Stimulated activated naive CD4-positive, alpha-beta T cell (primary cell): Measurements from ENCODE around the gene UST.
A peak's percentile ranks its signal among the peaks of the same experiment; 100 is the strongest.

ENCODE experiments used
- DNase-seq, 6 experiments: peaks; one replicate each; lab custom pipeline; 2025; lab: John Stamatoyannopoulos, UW

Gene UST, protein sequence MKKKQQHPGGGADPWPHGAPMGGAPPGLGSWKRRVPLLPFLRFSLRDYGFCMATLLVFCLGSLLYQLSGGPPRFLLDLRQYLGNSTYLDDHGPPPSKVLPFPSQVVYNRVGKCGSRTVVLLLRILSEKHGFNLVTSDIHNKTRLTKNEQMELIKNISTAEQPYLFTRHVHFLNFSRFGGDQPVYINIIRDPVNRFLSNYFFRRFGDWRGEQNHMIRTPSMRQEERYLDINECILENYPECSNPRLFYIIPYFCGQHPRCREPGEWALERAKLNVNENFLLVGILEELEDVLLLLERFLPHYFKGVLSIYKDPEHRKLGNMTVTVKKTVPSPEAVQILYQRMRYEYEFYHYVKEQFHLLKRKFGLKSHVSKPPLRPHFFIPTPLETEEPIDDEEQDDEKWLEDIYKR

DNA sequence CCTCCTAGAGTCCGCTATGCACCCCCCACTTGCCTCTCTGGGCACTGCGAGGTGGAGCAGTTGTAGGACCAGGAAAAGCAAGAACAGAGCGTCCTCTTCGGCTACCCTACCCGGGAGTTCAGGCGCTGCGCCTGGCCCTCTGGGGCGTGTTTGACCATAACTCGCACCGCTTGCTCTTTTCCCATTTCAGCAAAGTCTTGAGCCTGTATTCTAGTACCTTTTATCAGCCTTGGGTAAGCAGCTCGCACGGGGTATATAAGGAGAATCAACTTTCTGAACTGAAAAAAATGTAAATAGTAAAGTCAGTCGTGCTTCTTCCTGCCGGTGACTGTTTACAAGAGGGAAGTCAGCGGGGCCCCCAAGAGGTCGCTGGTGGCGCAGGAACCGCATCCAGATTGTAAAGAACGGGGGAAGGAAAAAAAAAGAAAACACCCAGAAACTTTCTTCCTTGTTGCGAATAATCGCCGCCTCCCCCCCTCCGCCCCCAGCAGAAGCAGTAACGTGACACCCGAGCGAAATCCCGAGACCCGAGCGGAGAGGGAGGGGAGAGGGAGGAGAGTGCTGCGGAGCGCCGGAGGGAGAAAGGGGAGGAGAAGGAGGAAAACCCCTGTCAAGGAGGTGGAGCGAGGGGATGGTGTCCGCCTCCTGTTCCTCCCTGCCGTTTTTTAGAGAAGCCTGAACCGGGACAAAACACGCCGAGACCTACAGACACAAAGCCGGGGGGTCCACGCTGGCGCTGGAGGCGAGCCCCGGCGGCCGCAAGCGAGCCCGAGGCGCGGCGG is at the start of gene UST:
Gene UST, plus strand, starts transcription at position 668 of the 782 bp plus-strand sequence. CDS start 401 bp downstream, outside the sequence.
- DNase-seq = peak in 3 of 6 experiments; percentile 19 to 47 (median 27)

DNA sequence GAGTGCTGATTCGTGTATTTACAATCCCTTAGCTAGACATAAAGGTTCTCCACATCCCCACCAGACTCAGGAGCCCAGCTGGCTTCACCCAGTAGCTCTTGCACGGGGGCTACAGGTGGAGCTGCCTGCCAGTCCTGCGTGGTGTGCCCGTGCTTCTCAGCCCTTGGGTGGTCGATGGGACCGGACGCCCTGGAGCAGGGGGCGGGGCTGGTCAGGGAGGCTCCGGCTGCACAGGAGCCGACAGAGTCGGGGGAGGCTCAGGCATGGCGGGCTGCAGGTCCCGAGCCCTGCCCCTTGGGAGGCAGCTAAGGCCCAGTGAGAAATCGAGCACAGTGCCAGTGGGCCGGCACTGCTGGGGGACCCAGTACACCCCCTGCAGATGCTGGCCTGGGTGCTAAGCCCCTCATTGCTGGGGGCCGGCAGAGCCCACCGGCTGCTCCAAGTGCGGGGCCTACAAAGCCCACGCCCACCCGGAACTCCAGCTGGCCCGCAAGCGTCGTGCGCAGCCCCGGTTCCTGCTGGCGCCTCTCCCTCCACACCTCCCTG is 48.9 kb upstream of the UST start:
- DNase-seq = no peak

DNA sequence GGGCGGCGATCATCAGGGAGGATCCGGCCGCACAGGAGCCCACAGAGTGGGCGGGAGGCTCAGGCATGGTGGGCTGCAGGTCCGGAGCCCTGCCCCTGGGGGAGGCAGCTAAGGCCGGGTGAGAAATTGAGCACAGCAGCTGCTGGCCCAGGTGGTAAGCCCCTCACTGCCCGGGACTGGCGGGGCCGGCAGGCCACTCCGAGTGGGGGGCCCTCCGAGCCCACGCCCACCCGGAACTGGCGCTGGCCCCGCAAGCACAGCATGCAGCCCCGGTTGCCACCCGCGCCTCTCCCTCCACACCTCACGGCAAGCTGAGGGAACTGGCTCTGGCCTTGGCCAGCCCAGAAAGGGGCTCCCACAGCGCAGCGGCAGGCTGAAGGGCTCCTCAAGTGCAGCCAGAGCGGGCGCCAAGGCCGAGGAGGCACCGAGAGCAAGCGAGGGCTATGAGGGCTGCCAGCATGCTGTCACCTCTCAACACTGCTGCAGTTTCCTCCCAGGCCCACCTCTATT is 48.1 kb upstream of the UST start:
- DNase-seq = no peak

DNA sequence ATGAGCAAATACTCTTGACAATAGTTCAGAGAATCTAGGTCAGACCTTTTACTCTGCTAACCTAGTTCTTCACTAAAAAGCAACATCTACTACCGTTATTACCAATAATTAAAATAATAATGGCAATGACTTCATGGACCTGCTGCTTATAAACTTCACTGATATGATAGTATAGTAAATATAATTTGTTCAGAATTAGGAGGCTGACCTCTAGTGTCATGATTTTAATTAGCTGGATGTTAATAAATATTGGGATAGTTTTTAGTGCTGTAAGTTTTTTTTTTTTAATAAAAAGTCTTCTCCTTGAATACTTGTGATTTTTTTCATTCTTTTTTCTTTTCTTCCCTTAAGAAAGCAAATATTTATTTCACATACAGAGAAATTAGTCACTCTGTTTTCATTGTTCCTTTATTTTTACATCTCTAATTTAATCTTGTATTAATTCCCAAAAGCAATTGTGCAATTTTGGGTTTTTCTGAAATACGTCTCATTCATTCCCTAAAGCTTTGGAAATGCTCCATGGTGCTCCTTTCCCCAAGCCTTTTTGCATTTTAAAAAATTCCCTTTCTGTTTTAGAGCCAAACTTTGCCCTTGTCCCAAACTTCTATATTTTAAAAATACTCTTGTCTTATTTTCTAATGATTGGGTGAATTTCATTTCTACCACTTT is 46.6 kb upstream of the UST start:
- DNase-seq = no peak

DNA sequence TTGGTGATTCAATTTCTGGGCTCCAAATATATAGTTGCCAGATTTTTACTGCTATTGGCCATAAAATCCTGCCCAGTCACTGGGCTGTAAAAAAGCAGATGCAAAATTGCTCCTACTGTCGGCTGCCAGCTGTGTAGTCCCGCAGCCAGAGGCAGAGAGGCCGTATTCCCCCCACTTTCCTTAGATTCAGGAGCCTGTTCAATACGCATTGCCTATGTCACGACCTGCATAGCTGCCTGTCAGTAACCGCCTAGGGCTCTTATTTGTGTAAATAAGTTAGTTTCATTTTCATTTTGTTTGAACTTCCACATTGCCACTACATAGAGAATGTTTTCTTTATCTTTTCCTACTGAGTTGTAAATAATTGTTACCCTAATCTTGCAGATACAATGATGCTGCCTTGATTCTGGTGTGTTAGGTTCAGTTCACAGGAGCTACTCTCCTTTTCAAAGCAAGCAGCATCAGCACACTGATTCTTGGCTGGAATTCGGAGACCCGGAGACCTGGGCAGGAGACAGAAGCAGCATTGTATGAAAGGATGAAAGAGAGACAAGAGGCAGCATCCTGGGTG is 46.0 kb upstream of the UST start:
- no peak for DNase-seq

DNA sequence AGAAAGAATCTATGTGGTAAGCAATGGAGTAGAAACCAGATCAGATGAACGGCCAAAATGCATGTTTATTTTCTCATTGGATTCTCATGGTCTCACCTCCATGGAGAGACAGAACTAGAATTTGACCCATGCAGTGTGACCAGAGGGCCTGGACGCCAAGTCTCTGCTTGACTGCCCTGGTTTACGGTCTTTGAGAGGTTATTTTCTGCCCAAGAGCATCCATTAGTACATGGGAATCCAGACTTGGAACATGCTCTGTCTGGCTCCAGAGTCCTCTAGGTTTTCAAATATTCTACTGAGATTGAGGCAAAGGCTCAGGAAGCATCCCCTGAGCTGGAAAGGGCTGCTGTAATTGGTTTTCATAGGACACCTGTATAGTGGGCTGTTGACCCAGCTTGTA is 45.5 kb upstream of the UST start:
- DNase-seq = no peak

DNA sequence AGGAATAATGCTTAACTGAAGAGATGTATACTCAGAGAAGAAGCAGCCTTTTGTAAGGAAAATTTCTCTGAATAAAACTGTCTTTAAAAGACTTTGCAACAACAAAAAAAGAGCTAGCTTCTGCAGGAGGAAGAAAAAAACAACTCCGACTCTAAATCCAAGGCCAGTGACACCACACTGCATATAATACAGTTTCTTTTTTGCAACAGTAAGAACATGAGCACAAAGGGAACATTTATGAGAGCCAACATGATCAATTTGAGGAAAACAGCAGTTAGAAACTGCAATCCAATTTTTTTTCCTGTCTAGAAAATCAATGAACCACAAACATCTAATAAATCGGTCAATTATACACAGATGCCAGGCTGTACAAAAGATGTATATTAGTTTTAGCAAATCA is 42.9 kb upstream of the UST start:
- DNase-seq = no peak

DNA sequence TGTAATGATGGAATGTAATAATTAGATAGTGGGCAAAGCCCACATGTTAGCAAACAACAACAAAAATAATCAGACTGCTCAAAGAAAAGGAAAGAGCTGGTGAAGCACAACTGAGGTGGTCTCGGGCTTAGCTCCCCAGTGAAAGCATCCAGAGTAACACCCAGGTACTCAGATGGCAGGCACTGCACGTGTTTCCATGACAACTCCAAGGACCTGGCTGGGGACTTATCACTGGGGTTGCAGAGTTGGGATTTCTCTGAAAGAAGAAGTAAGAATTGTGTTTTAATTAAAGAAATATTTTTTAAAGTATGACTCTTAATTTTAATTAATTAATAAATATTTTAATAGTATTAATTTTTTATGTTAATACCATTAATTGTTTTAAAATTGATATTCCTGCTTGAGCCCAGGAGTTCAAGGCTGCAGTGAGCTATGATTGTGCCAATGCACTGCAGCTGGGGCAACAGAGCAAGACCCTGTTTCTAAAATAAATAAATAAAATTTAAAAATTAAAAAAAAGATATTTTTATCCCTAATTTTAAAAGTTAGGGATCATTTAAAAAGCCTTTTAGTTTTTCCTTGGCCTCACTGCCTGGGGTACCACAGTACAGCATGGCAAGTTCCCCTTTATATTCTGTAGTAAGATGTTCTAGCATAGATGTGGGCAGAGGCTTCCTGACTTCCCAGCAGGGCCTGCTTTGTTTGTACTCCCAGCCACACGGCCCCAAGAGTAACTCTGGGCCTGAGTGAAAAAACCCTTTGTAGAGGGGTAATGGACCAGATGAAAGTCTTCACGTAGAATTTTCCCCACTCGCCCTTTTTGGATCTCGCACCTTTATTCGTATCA is 42.2 kb upstream of the UST start:
- no peak for DNase-seq

DNA sequence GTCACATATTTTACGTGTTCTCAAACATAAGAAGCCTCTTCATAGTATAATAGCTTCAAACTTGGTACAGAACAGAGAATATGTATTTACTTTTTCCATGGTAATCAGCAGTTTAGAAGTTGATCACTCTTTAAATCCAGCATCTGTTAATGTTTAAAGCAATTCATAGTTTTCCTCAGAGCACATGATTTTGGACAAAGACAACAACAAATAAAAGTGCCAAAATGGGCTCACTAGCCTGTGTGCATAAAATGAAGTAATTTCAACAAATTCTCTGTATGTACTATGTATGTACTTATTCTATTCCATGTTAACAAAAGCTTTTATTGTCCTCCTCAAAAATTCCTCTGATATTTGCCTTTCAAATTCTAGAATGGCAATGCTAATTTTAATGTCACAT is 38.1 kb upstream of the UST start:
- no peak for DNase-seq

DNA sequence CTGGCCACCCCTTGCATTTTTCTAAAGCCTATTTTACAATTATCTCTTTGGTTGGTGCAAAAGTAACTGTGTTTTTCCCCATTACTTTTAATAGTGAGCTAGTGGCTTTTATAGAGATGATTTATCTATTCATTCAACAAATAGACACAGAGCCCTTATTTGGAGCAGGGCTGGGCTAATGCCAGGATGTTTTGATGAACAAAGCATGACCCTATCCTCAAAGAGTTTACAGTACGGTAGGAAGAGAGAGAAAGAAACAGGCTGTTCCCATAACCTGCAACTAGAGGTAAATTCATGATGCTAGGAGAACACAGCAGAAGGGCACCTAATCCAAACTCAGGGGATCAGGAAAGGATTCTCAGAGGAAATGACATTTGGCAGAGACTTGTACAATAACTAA is 37.3 kb upstream of the UST start:
- no peak for DNase-seq

DNA sequence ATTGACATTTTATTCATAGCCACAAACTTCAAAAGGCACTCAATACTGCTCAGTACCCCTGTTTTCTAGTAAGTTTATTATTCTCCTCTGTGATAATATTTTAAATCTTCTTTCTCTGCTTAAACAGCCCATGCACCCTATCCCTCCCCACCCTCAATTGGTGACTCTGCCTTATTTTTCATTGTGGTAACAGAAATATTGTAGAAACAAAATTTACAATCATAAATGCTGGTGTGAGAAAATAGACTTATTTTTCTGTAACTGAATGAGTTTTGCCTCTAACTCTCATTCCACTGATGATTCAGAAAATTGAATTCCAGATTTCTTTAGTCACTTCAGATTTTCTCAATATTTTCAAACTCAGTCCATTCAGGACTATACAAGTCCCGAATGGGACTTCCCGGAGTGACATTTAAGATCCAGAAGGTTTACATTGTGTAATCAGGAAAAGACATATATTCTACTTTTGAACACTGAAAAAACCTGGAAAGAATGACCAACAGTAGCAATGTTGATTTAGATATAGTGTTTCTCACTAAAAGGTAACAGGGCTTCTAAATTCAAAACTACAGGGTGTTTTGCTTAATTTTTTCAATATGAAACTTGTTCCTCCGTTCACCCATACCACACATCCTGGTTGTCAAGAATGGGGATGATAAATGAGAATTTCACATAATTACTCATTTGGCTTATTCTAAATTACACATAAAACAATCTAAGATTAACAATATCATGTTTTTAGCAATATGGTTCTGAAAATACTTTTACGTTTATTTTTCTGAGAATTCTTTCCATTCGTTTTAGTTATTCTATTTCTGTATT is 34.8 kb upstream of the UST start:
- DNase-seq = no peak

DNA sequence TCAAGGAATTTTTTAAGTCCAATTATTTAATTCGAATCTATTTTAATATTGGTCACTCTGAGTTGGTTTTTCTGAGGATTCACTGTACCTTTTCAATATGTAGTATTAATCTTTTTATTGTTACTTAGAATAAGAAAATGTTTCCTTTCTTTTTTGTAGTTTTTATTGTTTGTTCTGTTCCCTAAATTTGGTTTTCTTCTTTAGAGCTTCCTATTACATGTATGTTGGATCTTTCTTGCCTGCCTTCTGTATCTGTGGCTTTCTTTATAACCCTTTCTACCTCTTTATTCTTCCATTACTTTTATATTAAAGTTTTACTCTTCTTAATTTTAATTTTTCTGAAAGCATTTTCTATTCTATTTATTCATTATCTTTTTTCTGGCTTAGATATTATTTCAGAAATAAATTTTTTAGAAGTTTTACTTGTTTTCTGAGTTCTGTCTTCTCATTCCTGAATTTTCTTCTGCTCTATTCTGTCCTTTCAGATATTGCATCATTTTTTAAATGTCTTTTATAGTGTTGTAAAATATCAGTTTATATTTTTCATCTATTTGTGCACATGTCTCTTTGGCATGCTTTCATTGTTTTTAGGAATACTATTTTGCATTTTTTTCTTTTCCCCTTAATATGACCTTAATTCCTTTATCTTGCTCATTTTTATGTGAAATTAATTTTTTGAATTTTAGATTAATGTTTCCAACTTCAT is 33.6 kb upstream of the UST start:
- DNase-seq = no peak

DNA sequence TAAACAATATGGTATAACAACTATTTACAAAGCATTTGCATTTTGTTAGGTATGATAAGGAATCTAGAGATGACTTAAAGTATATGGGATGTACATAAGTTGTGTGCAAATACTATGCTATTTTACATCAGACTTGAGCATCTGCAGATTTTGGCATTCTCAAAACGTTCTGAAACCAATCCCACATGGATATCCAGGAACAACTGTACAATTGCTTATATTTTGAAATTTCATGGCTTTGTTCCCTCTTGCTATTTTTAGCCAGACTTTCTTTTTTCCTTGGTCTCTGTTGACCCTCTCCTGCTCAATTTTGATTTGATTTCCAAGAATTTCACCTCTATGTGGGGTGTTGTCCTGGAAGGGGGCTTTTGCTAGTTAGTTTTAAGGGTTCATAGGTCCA is 32.9 kb upstream of the UST start:
- no peak for DNase-seq

DNA sequence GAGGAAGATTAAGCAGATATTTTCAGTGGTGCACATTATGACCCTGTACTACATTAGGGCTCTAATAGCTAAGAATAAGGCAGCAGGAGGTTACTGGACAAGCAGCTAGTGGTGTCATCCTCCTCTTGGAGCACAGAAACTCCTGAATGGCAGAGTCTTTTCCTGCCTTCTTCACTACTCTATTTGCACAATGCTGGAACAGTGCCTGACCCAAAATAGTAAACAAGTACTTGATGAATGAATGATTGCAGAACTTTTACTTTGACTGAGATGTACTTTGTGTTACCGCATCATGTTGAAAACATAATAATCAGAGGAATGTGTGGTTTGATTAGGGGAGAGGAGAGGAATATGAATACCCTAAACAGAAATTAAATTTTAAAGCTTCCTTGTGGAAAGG is 30.0 kb upstream of the UST start:
- no peak for DNase-seq

DNA sequence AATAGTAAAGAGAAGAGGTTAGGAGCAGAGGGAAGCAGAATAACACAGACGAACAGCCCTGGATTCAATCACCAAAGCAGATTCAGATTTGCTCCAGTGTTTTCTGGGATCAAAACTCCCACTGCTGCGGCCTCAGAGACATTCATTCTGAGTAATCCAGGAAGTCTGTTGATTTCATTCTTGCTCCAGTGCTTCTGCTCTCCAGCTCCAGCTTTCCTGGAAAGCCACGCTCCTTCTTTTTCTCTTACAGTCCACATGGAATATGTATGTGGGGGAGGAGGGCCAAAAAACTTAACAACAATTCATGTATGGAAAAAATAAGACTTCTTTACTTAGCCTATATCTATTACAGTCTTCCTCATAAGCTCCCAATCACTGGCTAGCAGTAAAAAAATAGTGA is 26.4 kb upstream of the UST start:
- DNase-seq = no peak

DNA sequence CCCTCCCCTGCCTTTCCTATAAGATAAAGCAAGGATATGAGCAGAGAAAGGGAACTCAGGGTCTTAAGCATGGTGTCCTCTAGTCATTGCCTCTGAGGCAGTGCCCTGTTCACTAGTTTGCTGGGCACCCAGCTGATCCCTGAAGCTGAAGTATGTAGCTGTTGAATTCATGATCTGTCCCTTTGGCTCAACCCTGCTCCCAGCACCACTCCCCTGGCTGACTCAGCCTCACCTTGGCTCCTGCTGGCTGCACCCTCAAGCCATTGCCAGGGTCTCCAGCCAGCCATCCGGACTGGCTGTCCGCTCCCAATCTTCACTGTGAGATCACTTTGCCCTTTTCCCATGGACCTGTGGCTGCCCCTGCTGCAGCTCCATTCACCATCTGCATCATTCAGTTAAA is 25.9 kb upstream of the UST start:
- DNase-seq = no peak

DNA sequence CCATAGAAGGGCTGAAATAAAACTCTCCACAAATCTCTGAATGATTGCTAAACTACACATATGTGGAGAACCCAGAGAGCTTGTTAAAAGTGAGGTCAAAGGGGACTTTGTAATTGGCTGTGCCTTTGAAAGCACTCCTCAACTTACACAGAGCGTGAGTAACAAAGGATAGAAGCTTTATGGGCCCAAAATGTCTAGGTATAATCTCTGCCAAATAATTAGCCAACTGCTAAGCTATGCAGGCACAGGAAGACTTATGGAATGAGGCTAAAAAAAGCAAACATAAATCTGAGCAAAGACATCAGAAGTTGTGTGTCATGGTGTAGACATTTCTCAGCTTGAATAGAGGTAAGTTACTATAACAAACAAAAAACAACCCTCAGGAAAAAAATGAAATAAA is 23.3 kb upstream of the UST start:
- no peak for DNase-seq

DNA sequence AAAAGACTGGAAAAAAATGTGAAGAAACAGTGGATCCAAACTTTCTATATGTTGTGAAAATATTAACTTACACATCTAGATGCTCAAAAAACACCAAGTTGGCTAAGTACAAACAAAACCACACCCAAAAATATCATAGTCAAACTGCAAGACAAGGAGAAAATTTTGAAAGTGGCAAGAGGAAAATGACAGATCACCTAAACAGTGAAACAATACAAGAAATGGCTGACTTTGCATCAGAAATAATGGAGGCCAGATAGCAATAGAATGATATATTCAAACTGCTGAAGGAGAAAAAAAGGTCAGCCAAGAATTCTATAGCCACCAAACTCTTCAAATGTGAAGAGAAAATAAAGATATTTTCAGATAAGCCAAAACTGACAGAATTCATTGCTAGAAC is 22.4 kb upstream of the UST start:
- no peak for DNase-seq

DNA sequence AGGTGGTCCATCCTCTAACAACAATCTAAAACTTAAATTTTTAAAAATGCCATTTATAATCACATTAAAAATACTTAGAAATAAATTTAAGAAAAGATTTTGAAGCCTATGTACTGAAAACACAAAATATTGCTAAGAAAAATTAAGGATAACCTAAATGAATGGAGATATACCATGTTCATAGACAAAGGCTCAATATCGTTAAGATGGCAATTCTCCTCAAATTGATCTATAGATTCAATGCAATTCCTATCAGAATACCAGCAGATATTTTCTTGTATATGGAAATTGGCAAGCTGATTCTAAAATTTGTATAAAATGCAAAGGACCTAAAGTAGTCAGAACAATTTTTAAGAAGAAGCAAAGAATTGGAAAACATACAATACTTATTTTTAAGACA is 19.7 kb upstream of the UST start:
- DNase-seq = no peak

DNA sequence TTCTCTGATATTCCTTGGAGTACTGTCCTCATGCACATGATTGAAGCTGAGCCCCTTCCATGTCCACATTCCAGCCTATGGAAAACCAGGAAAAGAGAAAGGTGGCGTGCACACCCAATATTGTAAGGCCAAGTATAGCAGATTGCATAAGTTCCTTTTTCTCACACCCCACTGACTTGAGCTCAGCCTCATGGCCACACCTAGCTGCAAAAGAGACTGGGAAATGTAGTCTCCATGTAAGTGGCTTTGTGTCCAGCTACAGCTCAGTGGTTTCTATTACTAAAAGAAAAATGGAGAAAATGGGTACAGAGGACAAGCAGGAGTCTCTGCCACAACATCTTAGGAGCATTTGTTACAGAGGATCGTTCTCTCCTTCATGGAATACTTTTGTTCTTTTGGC is 10.8 kb upstream of the UST start:
- DNase-seq = no peak
